ENCODE results near the gene ERBB4.
"Not testable (repeated sequence)": the region's sequence is repeated elsewhere in the genome, so short reads cannot be mapped to it uniquely, and the experiment has no call there.

The ERBB4 gene

GRCh38 chr2:212288308-212288707 is 250.3 kb downstream of the ERBB4 start:
- no peak for DNase-seq

GRCh38 chr2:212284166-212284565 is 254.4 kb downstream of the ERBB4 start:
- no peak for DNase-seq

GRCh38 chr2:212282671-212283261 is 255.8 kb downstream of the ERBB4 start:
- peak; percentile 44 for DNase-seq

GRCh38 chr2:212276813-212277212 is 261.8 kb downstream of the ERBB4 start:
- no peak for DNase-seq

GRCh38 chr2:212274215-212274614 is 264.4 kb downstream of the ERBB4 start:
- DNase-seq = no peak

GRCh38 chr2:212271583-212271982 is 267.0 kb downstream of the ERBB4 start:
- no peak for DNase-seq

GRCh38 chr2:212269005-212269404 is 269.6 kb downstream of the ERBB4 start:
- no peak for DNase-seq

GRCh38 chr2:212266297-212266696 is 272.3 kb downstream of the ERBB4 start:
- DNase-seq = no peak

- DNase-seq = no peak
Observed at GRCh38 chr2:212265777-212266176, 272.8 kb downstream of the ERBB4 start.

GRCh38 chr2:212264187-212264586 is 274.4 kb downstream of the ERBB4 start:
- DNase-seq = no peak

GRCh38 chr2:212259226-212259625 is 279.4 kb downstream of the ERBB4 start:
- no peak for DNase-seq

- DNase-seq = no peak
Observed at GRCh38 chr2:212254339-212254738, 284.3 kb downstream of the ERBB4 start.

GRCh38 chr2:212249451-212249850 is 289.2 kb downstream of the ERBB4 start:
- no peak for DNase-seq

GRCh38 chr2:212245880-212246279 is 292.7 kb downstream of the ERBB4 start:
- no peak for DNase-seq

- peak; percentile 19 for DNase-seq
Observed at GRCh38 chr2:212242724-212243123, 295.9 kb downstream of the ERBB4 start.

GRCh38 chr2:212238152-212238551 is 300.4 kb downstream of the ERBB4 start:
- not testable (repeated sequence) for DNase-seq

- no peak for DNase-seq
Observed at GRCh38 chr2:212237350-212238095, 301.1 kb downstream of the ERBB4 start.

GRCh38 chr2:212228743-212229171 is 309.8 kb downstream of the ERBB4 start:
- no peak for DNase-seq

GRCh38 chr2:212227755-212228154 is 310.8 kb downstream of the ERBB4 start:
- peak; percentile 85 for DNase-seq

GRCh38 chr2:212226114-212226513 is 312.5 kb downstream of the ERBB4 start:
- DNase-seq = no peak

- no peak for DNase-seq
Observed at GRCh38 chr2:212223696-212224095, 314.9 kb downstream of the ERBB4 start.

GRCh38 chr2:212213191-212213590 is 325.4 kb downstream of the ERBB4 start:
- no peak for DNase-seq

- DNase-seq = no peak
Observed at GRCh38 chr2:212208467-212208866, 330.1 kb downstream of the ERBB4 start.

- no peak for DNase-seq
Observed at GRCh38 chr2:212197776-212198175, 340.8 kb downstream of the ERBB4 start.

- no peak for DNase-seq
Observed at GRCh38 chr2:212195626-212196025, 343.0 kb downstream of the ERBB4 start.
